Chondrocyte (in vitro differentiated cells): ENCODE data around the gene ARHGAP42. TPM values are rescaled to one million over a fixed set of nuclear protein-coding genes. Genes with fewer than 3 reads are reported as not detected.

Experiments
- DNase-seq: peaks from one replicate; pipeline ENCODE4 v3.0.0; 2021; ENCODE audit warnings: mixed read lengths, low spot score
- H3K27ac Mint-ChIP-seq: one replicate; pipeline ENCODE4 v1.8.0; 2021; ENCODE audit warnings: mild to moderate bottlenecking, moderate library complexity, mixed read lengths; ENCODE audit not compliant: unreplicated experiment
- H3K27me3 Mint-ChIP-seq: 2 replicates; pipeline ENCODE4 v1.8.0; 2021; ENCODE audit warnings: low read depth, mixed read lengths
- H3K36me3 Mint-ChIP-seq: 2 replicates; pipeline ENCODE4 v1.8.0; 2021; ENCODE audit warnings: low read depth, mixed read lengths
- H3K4me1 Mint-ChIP-seq: 2 replicates; pipeline ENCODE4 v1.8.0; 2021; ENCODE audit warnings: low read depth, mild to moderate bottlenecking, mixed read lengths
- H3K4me3 Mint-ChIP-seq: one replicate; pipeline ENCODE4 v1.8.0; 2021; ENCODE audit warnings: mild to moderate bottlenecking, moderate library complexity, mixed read lengths; ENCODE audit not compliant: unreplicated experiment
- H3K9me3 Mint-ChIP-seq: 2 replicates; pipeline ENCODE4 v1.8.0; 2021; ENCODE audit warnings: low read depth, mixed read lengths
- CTCF ChIP-seq: fragments of 200-600 bp; sonication (generic); IDR thresholded peaks from 2 replicates; pipeline ENCODE4 v1.5.0; 2021; ENCODE audit warnings: antibody characterized with exemption, mild to moderate bottlenecking, moderate library complexity
- total RNA-seq: library from RNA; stranded (reverse); gene quantifications from 3 replicates; pipeline ENCODE4 v1.2.1, GENCODE V29; 2021

Gene ARHGAP42
- total RNA-seq, 1 donor from 2014 or later = 16.1 TPM

GRCh38 chr11:100955318-100955717, 268.2 kb downstream of the ARHGAP42 start:
- no peaks in the 10 kb centered on the region for H3K9me3 Mint-ChIP-seq
- DNase-seq = no peak
- peaks cover 3% of the 10 kb centered on the region for H3K4me1 Mint-ChIP-seq
- no peak for TF ChIP-seq CTCF
- H3K27ac Mint-ChIP-seq = no peak overlapping the region
- peaks cover 5% of the 10 kb centered on the region for H3K36me3 Mint-ChIP-seq
- no peaks in the 10 kb centered on the region for H3K27me3 Mint-ChIP-seq
- no peak overlapping the region for H3K4me3 Mint-ChIP-seq

- Mint-ChIP-seq H3K36me3 (peaks cover 5% of the 10 kb centered on the region), H3K4me3 (no peak overlapping the region), H3K9me3 (no peaks in the 10 kb centered on the region), H3K27ac (no peak overlapping the region), H3K4me1 (peaks cover 3% of the 10 kb centered on the region), H3K27me3 (no peaks in the 10 kb centered on the region)
- DNase-seq = no peak
- no peak for TF ChIP-seq CTCF
Measured at GRCh38 chr11:100956351-100956750, 269.3 kb downstream of the ARHGAP42 start.

GRCh38 chr11:100957499-100957898, 270.4 kb downstream of the ARHGAP42 start:
- peaks cover 6% of the 10 kb centered on the region for H3K36me3 Mint-ChIP-seq
- H3K9me3 Mint-ChIP-seq = no peaks in the 10 kb centered on the region
- no peak overlapping the region for H3K4me3 Mint-ChIP-seq
- no peak for DNase-seq
- peaks cover 3% of the 10 kb centered on the region for H3K4me1 Mint-ChIP-seq
- H3K27me3 Mint-ChIP-seq = no peaks in the 10 kb centered on the region
- H3K27ac Mint-ChIP-seq = no peak overlapping the region
- no peak for TF ChIP-seq CTCF

GRCh38 chr11:100961633-100962032, 274.5 kb downstream of the ARHGAP42 start:
- no peaks in the 10 kb centered on the region for H3K27me3 Mint-ChIP-seq
- no peak overlapping the region for H3K4me3 Mint-ChIP-seq
- peaks cover 8% of the 10 kb centered on the region for H3K4me1 Mint-ChIP-seq
- H3K36me3 Mint-ChIP-seq = peaks cover 15% of the 10 kb centered on the region
- DNase-seq = no peak
- no peak for TF ChIP-seq CTCF
- peaks cover 2% of the 10 kb centered on the region for H3K9me3 Mint-ChIP-seq
- H3K27ac Mint-ChIP-seq = no peak overlapping the region

- H3K27me3 Mint-ChIP-seq = no peaks in the 10 kb centered on the region
- H3K4me3 Mint-ChIP-seq = no peak overlapping the region
- peaks cover 8% of the 10 kb centered on the region for H3K4me1 Mint-ChIP-seq
- no peak for DNase-seq
- no peak overlapping the region for H3K27ac Mint-ChIP-seq
- TF ChIP-seq CTCF = no peak
- H3K36me3 Mint-ChIP-seq = peaks cover 21% of the 10 kb centered on the region
- peaks cover 7% of the 10 kb centered on the region for H3K9me3 Mint-ChIP-seq
Measured at GRCh38 chr11:100963375-100963774, 276.3 kb downstream of the ARHGAP42 start.
